ENCODE data around the gene NNMT. TPM values are rescaled to one million over a fixed set of nuclear protein-coding genes. Genes with fewer than 3 reads are reported as not detected.

Gene NNMT
- total RNA-seq, 1 experiment from 2014 or later, result not detected

DNA sequence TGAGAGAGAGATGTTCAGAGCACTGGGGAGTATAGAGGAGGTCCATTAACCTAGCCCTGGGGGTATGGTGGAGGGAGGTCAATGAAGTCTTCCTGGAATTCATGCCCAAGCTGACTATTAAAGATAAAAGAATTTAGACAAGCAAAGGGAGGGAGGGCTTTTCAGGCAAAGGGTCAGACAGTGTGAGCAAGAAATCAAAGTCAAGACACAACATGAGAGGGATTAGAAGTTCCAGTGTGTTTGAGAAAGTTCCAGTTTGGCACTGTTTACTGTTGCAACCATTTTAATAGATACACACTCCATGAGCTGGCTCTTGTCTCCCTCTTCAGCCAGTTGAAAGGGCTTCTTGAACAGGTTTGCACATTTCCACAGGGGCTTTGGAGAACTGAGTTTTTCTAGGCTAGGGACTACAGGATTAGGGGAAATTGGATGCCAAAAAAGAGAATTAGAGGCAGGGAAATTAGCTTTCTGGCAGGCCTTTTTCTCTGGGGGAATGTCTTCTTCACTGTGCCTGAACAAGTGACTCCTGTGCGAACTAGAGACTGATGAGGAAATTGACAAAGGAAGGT, 14.7 kb upstream of the NNMT start:
- ChIA-PET RAD21 (ENCODE audit: low non-redundant PET in 1 of 2, low total read pairs in 2 of 2, uncharacterized antibody in 2 of 2, unreplicated experiment in 2 of 2) (interaction anchor here in 1 of 2 experiments (0.5 kb wide), 1 partner anchor 414 kb away, joined by 3 read pairs; no protein-coding TSS in a partner anchor), CTCF (interaction anchor here (1.0 kb wide), 1 partner anchor 14 kb away, joined by 3 read pairs; the partner anchor contains the start of gene NNMT), POLR2A (no interaction called here)
- Histone ChIP-seq H3K9ac (ENCODE audit: low read length) (no peak overlapping the region), H4K20me1 (ENCODE audit: insufficient read depth) (no peaks in the 10 kb centered on the region), H3K27me3 (ENCODE audit: insufficient read depth, low read length) (no peaks in the 10 kb centered on the region), H3K4me3 (replicated peaks in 1 of 2; ENCODE audit: low read depth in 1 of 2, low read length in 2 of 2) (no peak overlapping the region), H3K36me3 (ENCODE audit: control insufficient read depth in 1 of 2, insufficient read depth in 2 of 2, low read length in 2 of 2) (no peaks in the 10 kb centered on the region), H3K4me2 (ENCODE audit: low read length) (no peak overlapping the region), H3K9me3 (ENCODE audit: control insufficient read depth in 1 of 2, insufficient read depth in 1 of 2, low read depth in 1 of 2, low read length in 2 of 2) (no peaks in the 10 kb centered on the region), H3K9me2 (ENCODE audit: insufficient read depth) (no peaks in the 10 kb centered on the region), H2AFZ (ENCODE audit: low read depth, low read length, poor library complexity, severe bottlenecking) (no peak overlapping the region), H3K79me2 (ENCODE audit: insufficient read depth, low read length) (no peaks in the 10 kb centered on the region), H3K27ac (ENCODE audit: low read depth, low read length) (no peak overlapping the region), H3K4me1 (ENCODE audit: control insufficient read depth in 1 of 2, insufficient read depth in 2 of 2, low read length in 2 of 2) (peaks cover 8 to 11% of the 10 kb centered on the region in 2 experiments)
- no peak for ATAC-seq
- intact Hi-C loops (cut with micrococcal nuclease), result no loop called here
- BruUV-seq (replicated peaks), result no TSS peak
- no peak for DNase-seq (ENCODE audit: low read depth, low spot score)
- no peak for TF ChIP-seq SIN3A (IDR thresholded peaks at IDR 0.05; ENCODE audit: low read depth)
- no peak for TF ChIP-seq CBX3 (IDR thresholded peaks at IDR 0.05; ENCODE audit: low read depth)
- no peak for TF ChIP-seq CEBPB (IDR thresholded peaks at IDR 0.05; ENCODE audit: low read depth)
- no peak for TF ChIP-seq ZFX (IDR thresholded peaks at IDR 0.05)
- no peak for TF ChIP-seq YY1 (IDR thresholded peaks at IDR 0.05; ENCODE audit: extremely low read depth, insufficient replicate concordance, low read depth, low read length)
- no peak for TF ChIP-seq ELF1 (IDR thresholded peaks at IDR 0.05; ENCODE audit: borderline replicate concordance, low read depth)

GRCh38 chr11:114282488-114282887, 13.7 kb upstream of the NNMT start:
- TF ChIP-seq FOSL1 (IDR thresholded peaks at IDR 0.05; ENCODE audit: low read depth), result no peak
- no peak for TF ChIP-seq JUND (IDR thresholded peaks at IDR 0.05)
- no peak for TF ChIP-seq POLR2A (IDR thresholded peaks at IDR 0.05; ENCODE audit: borderline replicate concordance, extremely low read depth, insufficient read depth, insufficient read length)
- Histone ChIP-seq H3K27me3 (ENCODE audit: insufficient read depth, low read length) (no peaks in the 10 kb centered on the region), H3K4me3 (replicated peaks in 1 of 2; ENCODE audit: low read depth in 1 of 2, low read length in 2 of 2) (no peak overlapping the region), H3K4me1 (ENCODE audit: control insufficient read depth in 1 of 2, insufficient read depth in 2 of 2, low read length in 2 of 2) (peaks cover 8 to 11% of the 10 kb centered on the region in 2 experiments), H2AFZ (ENCODE audit: low read depth, low read length, poor library complexity, severe bottlenecking) (no peak overlapping the region), H3K9me3 (ENCODE audit: control insufficient read depth in 1 of 2, insufficient read depth in 1 of 2, low read depth in 1 of 2, low read length in 2 of 2) (no peaks in the 10 kb centered on the region), H3K9me2 (ENCODE audit: insufficient read depth) (no peaks in the 10 kb centered on the region), H3K27ac (ENCODE audit: low read depth, low read length) (no peak overlapping the region), H4K20me1 (ENCODE audit: insufficient read depth) (no peaks in the 10 kb centered on the region), H3K79me2 (ENCODE audit: insufficient read depth, low read length) (no peaks in the 10 kb centered on the region), H3K4me2 (ENCODE audit: low read length) (no peak overlapping the region), H3K36me3 (ENCODE audit: control insufficient read depth in 1 of 2, insufficient read depth in 2 of 2, low read length in 2 of 2) (no peaks in the 10 kb centered on the region), H3K9ac (ENCODE audit: low read length) (no peak overlapping the region)
- intact Hi-C loops (cut with micrococcal nuclease), result no loop called here
- DNase-seq (ENCODE audit: low read depth, low spot score) (no peak), ATAC-seq (no peak)
- POLR2A ChIA-PET, result no interaction called here
- RAD21 ChIA-PET (ENCODE audit: low non-redundant PET in 1 of 2, low total read pairs in 2 of 2, uncharacterized antibody in 2 of 2, unreplicated experiment in 2 of 2), result no interaction called here
- no TSS peak for BruUV-seq (replicated peaks)
- CTCF ChIA-PET, result no interaction called here

Measured in HCT116 (cell line).